Activated T-cell treated with anti-CD3 and anti-CD28 coated beads for 4 hours (primary cell): ENCODE measurements around the gene PADI2.

Experiments
- DNase-seq: peaks from one replicate; pipeline ENCODE4 v3.0.0-alpha.2; 2020

PADI2 gene

DNA sequence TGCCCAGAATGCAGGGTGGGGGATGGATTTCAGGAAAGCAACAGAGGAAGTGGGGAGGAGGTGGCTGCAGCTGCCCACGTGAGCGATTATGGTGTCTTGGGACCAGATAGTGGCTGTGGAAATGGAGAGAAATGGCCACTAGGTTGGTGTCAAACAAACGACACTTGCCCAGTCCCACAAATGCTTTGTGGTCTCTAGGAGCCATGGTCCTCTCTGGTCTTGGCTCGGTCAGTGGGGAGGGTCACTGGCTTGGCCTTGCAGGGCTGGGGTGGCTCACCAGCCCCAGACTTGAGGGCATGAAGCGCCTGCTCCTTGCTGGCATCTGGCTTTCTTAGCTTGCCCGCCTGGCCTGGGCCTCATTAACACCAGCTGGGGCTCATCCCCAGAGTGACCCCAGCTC, 7.2 kb downstream of the PADI2 start:
- no peak for DNase-seq

DNA sequence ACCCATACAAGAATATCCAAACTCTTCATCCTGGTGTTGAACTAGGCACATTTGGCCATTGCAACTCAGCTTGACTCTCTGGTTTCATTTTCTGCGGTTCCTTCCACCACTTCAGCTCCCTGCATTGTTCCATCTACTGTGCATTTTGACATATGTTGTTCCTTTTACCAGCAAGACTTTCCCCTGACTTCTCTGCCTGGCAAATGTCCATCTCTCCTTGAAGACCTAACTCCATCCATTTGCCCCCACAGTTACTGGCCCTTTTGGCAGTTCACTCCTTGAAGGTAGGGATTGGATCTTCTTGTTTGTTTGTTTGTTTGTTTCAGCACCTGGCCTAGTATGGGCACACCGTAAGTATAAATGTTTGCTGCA, 8.7 kb downstream of the PADI2 start:
- DNase-seq: no peak

DNA sequence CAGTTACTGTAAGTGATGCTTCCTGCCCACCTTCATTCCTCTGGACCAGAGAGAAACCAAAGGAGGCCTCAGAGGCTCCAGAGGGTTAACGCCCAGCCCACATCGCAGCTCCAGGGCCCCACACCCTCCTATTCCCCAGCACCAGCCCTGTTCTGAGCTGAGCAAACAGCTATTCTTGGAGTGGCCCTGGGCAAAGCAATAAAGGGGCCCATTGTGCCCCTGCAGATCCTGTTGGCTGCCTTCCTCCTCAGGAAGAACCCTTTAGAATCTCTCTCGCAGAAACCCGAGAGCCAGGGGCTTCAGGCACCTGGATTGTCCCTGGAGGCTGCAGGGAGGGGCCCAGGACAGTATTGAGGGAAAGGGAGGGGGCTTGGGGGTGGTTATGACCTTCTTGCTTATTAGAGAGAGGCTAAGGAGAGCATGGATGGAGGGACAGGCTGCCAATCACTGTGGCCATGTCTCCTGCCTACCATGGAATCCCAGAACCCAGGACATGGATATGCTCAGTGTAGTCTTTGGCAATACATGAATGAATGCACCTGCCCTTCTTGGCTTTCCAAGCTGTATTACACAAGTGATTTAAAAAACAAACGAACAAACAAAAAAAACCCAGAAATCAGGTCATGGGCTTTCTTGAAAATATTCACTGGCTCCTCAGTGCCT, 9.2 kb downstream of the PADI2 start:
- DNase-seq: no peak

DNA sequence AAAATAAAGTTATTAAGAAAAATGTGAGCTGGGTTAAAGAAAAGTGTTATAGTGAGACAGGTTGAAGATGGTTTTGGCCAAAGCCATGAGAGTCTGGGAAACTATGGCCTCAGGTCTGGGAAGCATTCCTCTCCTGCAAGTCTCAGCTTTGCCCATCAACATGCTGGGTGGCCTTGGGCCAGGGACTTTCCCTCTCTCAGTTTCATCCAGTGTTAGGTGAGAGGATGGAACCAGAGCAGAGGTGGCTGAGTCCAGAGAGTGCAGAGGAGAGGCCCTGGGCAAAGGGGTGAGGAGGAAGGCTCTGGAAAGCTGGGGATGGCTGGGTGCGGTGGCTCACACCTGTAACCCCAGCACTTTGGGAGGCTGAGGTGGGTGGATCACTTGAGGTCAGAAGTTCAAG, 10.5 kb downstream of the PADI2 start:
- no peak for DNase-seq

DNA sequence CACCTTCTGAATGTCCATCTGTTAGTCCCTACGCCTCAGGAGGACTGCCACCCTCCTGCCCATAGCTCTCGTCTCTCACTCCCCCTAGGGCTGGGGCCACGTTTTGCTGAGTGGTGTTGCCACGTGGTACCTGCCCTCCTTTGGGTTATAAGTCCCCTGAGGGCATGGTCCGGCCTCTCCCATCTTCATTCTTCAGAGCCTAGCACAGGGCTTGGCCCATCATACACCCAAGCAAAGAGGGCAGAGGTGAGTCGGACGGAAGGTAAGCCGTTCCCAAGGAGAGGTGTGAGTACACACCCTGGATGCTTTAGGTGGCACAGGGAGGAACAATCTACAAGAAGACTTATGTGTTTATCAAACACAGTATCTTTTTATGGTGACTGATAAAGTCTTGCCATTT, 10.9 kb downstream of the PADI2 start:
- DNase-seq: no peak

DNA sequence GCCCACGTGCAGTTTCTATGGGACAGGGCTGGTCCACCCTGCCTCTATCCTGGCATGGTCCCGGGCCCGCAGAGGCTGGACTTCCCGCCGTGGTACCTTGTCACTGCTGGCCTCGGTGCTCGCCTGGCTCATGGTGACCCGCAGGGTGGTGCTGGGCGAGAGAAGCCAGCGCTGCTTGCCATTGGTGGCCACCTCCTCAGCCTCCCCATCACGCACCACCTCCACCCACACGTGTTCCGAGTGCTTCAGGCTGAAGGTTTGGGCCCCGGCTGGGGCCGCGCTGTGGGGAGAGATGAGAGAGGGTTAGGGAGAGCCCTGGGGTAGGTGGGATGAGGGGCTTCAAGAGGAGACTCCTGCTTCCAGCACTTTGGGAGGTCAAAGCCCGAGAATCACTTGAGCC, 14.5 kb downstream of the PADI2 start:
- DNase-seq: no peak

DNA sequence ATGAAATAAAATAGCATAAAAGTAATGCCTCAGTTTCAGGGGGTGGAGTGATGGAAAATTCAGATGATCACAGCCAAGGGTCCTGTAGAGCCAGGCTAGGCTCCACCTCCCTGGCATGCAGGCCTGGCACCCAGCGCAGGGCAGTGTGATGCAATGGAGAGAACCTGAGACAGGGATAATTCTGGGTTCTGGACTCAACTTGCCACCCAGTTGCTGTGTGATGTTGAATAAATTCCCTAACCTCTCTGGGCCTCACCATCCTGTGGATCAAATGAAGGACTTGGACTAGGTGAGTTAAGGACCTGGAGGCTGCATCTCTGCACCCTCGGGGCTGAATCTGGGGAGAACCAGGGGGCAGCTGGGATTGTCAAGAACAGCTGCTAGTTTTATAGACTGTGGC, 17.0 kb downstream of the PADI2 start:
- DNase-seq: no peak

DNA sequence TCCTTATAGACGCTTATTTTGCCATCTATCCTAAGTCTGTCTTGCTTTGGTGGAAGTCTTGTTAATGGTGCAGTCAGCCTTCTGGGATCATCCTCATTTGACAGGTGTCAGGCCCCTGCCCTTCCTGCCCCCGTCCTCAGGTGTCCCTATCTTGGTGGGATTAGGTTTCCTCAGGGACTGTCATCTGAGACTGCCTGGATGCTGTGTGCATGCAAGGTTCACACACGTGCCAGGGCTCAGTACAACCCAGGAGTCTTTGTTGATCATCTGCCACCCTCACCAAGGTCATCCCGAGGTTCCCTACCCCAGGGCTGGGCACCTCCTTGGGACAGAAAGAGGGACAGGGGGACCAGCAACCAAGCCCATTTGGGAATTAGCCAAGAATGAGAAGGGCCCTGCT, 18.0 kb downstream of the PADI2 start:
- DNase-seq: no peak

DNA sequence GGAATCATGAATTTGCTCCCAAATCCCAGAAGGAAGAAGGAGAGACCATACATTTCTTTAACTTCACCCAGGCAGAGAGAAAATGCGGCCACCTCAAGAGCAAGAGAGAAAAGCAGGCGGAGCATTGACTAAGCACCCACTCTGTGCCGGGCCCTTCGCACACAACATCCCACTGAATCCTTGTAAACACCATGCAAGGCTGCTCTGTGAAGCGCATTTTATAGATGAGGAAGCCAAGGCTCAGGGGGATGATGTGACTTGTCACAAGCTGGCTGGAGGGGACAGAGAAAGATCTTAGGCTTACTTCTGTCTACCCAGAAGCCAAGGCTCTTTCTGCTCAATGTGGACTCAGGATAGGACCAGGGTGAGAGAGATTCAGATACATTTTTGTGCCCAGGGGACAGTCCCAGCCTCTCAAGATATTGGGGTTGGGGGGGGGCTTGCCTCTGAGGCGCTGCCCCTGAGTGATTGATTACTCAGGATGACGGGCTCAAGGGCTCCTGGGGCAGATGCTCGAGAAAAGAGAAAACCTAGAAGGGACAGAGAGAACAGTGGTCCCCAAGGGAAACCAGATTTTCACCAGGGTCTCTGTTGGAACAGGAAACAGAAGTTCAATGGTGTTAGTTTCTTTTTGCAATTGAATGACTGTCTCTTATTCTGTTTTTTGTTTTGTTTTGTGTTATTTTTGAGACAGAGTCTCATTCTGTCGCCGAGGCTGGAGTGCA, 19.5 kb downstream of the PADI2 start:
- DNase-seq: no peak

DNA sequence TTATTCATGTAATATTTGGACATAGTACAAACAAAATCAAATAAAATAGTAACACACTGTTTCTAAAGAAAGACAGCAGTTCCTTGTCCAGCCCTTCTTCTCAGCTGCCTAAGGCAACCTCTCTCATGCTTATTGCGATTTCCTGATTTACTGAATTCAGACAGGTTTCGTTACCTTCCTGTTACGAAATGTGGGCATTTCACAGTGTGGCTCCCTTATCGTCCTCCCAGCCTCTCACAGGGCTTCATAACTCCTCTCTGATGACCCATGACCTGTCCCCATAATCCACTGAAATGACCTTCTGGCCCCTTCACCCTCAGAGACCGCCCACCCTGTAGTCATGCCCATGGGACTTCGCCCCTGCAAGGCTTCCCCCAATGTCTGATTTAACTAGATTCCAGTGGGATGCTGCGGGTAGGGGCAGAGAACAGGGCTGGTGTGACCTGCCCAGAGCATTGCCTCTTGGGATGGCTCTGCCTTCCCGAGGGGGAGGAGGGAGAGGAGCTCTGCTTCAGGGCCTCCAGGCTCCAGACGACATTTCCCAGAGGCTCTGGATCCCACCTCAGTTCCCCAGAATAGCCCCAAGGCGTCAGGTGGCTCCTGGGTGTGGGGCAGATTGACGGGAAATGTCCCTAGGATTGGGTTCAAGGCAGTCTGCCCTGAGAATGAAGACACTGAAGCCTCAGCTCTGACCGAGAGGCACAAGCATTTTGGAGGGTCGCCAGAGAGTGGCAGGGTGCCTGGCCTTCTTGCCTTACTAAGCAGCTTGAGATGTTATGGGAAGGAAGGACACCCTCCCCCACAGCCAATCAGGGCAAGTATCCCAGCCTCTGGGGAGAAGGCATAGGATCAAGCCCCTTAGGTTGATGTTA, 20.6 kb downstream of the PADI2 start:
- no peak for DNase-seq

DNA sequence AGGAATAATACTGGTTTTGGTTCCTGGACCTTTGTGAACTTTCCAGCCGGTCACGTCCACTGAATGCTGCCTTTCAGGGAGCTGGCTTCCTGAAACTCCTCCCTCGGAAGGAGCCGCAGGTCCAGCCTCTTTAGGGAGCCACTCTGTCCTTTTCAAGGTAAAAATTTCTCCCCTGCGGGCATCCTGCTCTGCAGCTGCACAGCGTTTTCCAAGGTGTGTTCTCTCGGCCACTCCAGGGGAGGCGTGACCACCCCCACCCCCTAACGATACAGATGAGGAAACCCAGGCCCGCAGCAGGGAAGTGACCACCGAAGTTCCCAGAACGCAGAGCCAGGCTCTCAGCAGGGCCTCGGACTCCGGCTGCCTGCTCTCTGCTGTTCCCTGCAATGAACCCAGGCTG, 21.5 kb downstream of the PADI2 start:
- no peak for DNase-seq

DNA sequence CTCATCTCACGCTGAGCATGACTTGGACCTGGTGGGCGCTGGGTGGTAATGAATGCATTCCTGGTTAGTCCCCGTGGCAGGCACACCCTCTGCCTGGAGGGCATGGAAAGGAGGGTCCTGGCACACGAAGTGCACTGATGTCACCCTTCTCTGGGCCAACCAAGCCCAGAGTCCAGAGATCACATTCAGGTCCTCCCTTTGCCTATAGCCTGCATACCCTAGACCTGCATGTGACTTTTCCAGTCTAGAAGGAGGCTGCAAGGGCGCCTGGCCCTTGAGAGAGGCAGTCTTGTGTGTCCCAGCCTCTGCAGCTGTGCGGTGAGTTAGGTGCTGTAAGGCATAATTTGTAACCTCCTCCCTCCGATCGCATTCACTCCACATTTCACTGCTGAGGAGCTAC, 22.1 kb downstream of the PADI2 start:
- no peak for DNase-seq

DNA sequence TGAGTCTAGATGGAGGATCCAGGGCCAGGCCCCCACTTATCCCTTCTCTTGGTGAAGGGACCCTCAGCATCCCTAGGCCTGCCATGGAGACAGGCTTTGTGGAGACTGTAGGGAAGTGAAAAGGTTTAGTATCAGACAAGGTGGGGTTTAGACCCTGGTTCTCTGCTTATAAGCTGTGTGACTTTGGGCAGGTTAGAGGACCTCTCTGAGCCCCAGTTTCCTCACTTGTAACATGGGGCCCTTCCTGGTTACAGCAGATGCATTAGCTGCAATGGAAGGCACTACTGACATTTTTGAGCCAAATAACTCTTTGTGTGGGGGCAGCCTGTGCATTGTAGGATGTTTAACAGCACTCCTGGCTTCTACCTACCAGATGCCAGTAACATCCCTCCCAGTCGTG, 22.7 kb downstream of the PADI2 start:
- no peak for DNase-seq

DNA sequence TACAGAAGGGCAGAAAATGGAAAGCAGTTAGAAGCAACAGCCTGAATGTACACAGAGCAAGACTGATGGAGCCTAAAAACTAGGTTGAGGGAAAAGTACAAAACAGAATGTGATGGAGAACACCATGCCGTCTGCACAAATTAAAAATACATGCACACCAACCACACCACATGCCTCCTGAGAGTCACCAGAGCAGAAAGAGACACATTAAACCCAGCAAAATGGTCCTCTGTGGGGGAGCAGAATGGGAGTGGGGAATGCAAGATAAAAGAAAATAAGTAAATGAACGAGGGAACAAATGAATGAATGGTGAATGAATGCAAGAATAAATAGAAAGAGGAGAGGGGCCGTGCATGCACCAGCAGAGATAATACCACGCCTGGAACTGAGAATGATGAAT, 24.1 kb downstream of the PADI2 start:
- DNase-seq: no peak

DNA sequence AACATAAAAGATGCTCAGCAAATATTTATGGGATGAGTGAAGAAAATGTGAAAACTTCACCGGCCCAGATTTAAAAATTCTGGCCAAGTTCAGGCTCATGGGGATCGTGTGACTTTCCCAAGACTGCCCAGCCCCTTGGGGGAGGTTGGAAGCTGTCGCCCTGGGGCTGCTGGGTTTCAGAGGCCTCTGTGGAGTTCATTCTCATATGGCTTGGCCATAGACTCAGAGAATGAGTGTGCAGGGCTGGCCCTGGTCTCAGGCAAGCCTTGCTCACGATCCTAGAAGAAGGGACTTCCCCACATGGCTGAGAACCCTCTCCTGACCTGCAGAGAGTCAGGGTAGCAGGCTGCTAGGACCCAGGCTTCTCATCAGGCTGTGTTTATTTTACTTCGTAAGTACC, 24.6 kb downstream of the PADI2 start:
- no peak for DNase-seq

DNA sequence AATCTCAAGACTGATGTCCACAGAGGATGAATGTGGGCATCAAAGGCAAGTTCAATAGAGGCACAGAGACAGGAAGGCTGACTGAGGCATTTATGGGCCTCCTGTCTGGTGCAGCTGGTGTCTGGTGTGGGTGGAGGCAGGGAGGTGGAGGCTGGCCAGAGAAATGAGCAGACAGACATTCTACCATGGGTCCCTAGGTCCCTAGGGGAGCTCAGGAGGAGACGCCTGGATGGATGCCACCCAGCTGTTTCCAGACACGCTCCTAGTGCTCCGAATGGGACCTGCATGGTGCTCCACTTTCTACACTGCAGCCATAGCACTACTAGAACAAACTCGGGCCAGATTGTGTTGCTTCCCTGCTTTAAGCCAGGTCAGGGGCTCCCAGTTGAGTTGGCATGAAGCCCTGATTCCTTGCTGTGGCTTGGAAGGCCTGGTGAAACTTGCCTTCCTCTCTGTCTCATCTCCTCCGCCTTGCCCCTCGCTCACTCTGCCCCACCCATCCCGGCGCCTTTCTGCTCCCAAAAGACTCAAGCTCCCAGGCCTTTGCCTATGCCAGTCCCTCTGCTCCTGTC, 25.3 kb downstream of the PADI2 start:
- DNase-seq: no peak

DNA sequence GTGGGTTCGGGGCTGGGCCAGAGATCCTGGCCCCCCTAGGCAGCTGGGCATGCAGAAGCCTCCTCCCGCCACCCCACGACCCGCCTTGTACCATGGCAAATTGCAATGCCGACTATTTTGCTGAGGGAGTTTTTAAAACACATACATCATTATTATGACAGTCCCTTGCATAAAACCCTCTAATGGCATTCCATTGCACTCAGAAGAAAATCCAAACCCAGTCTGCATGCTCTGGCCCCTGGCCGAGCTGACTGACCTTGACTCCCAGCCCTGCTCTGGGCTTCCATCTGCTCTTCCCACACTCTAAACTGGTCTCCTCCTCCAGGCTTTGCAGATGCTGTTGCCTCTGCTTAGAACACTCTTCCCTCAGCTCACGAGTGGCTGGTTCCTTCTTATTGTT, 28.0 kb downstream of the PADI2 start:
- no peak for DNase-seq

DNA sequence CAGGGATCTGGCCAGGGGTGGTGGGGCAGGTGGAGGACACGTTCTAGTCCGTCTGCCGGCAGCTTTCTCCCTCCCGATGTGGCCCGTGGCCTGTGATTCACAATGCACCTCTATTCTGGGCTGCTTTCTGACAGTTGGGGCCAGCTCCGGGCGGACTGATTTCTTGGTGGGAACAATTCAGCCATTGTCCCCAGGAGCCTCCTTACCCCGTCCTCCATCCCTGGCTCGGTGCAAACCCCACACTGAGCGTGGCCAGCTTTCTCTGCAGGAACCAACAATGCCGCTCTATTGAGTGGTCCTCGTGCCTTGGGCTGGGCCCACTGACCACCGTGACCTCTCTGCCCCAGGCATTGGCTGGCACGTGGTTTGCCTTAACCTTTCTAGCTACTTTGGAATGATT, 29.7 kb downstream of the PADI2 start:
- no peak for DNase-seq

DNA sequence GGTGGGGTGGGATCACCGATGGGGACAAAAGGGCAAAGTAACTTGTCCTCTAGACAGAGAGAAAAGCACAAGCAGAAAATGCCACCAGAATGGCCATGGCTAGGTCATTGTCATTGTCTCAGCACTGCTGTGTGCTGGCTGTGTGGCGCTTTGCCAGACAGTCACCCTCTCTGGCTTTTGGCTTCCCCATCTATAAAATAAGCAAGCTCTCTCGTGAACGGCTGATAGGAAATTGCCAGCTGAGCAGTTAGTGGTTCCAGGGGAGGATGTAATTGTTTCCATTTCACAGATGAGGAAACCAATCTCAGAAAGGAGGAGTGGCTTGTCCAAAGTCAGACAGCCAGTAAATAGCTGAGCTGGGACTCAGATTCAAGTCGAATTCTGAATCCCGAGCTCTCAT, 32.5 kb downstream of the PADI2 start:
- no peak for DNase-seq

DNA sequence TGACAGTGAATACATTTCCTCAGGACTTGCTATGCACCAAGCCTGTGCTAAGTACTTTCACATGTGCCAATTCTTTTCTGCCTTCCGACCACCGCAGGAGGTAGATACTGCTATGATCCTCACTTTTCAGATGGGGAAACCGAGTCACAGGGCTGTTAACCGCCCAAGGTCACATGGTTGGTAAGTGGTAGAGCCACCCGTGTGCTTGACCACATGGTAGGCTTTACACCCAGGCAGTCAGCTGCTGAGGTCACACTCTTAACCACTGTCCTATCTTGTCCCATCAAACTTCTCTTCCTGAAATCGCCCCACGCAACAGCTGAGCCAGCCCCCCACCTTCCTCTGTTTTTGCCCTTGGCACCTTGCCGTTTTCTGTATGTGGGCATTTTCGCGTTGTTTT, 34.5 kb downstream of the PADI2 start:
- no peak for DNase-seq

DNA sequence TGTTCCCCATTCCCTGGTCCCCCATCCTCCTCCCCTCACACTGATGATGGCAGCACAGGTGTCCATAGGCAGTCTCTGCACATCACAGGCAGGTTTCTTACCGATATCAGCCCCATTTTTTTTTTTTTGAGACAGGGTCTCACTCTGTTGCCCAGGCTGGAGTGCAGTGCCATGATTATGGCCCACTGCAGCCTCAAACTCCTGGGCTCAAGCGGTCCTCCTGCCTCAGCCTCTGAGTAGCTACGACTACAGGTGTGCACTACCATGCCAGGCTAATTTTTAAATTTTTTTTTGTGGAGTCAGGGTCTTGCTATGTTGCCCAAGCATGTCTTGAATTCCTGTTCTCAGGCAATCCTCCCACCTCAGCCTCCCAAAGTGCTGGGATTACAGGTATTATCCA, 36.5 kb downstream of the PADI2 start:
- DNase-seq: no peak

DNA sequence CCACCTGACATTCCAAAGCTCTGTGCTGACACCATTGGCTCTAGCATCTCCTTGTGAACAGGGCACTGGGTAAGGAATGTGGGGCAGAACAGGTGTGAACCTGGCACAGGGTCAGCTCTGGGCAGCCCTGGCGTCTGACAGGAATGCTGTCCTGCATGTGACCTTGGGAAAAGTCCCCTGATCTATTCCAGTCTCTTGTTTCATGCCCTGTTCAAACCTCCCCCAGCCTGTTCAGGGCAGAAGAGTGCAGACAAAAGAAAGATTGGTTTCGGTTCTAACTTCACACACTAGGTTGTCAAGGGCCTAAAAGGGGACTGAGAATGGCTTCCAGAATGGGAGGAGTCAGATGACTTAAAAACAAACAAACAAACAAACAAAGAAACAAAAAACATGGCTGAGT, 37.8 kb downstream of the PADI2 start:
- no peak for DNase-seq

DNA sequence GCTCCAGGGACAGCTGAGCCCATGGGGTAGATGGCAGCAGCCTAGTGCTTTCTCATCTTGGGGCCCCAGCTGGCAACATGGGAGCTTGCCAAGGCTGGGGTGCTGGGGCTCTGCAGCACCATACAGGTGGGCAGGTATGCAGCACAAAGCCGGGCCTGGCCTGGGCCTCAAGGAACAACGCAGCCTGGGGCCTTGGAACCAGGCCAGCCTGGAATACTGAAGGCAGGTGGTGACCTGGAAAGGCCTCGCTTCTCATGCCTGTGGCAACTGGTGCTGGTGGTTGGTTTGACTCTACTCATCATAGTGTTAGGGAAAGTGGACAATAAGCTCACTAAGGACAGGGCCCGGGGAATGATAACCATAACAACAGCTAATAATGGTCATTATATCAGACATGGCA, 38.4 kb downstream of the PADI2 start:
- no peak for DNase-seq
